Fibroblast of skin of right biceps (primary cell): Measurements from ENCODE around the gene TTC31.
"Not testable (repeated sequence)": the region's sequence is repeated elsewhere in the genome, so short reads cannot be mapped to it uniquely, and the experiment has no call there.

ENCODE experiments used
- DNase-seq: peaks from one replicate; pipeline ENCODE4 v3.0.0-alpha.2; 2013

TTC31 gene

GRCh38 chr2:74482801-74483674 is at the start of gene TTC31, which contains the start of gene CCDC142:
Gene TTC31, plus strand, starts transcription at chr2:74483081. Its CDS starts 15 bp downstream, at chr2:74483096.
Gene CCDC142, minus strand, starts transcription at chr2:74482998. Its CDS starts 161 bp downstream, at chr2:74482837.
- DNase-seq = peak; percentile 95

- no peak for DNase-seq
These were observed 46.6 kb upstream of the TTC31 start for GRCh38 chr2:74436111-74436805.

- DNase-seq = peak; percentile 22
These were observed 45.8 kb upstream of the TTC31 start for GRCh38 chr2:74436848-74437695.

- no peak for DNase-seq
These were observed 44.6 kb upstream of the TTC31 start for GRCh38 chr2:74438248-74438647.

- no peak for DNase-seq
These were observed 43.5 kb upstream of the TTC31 start for GRCh38 chr2:74439373-74439772.

GRCh38 chr2:74439803-74440377 is 43.0 kb upstream of the TTC31 start:
- DNase-seq = peak; percentile 20

- DNase-seq = peak; percentile 85
These were observed 42.3 kb upstream of the TTC31 start for GRCh38 chr2:74440378-74441169.

GRCh38 chr2:74441170-74441689 is 41.7 kb upstream of the TTC31 start:
- no peak for DNase-seq

- DNase-seq = no peak
These were observed 41.0 kb upstream of the TTC31 start, which contains the start of gene RTKN for GRCh38 chr2:74441690-74442482. Gene RTKN, minus strand, starts transcription at chr2:74441937. Its CDS starts 121 bp downstream, at chr2:74441816.

GRCh38 chr2:74442483-74443297 is 40.2 kb upstream of the TTC31 start:
- DNase-seq = not testable (repeated sequence)

GRCh38 chr2:74444498-74445318 is 38.2 kb upstream of the TTC31 start:
- no peak for DNase-seq

GRCh38 chr2:74447230-74447999 is 35.5 kb upstream of the TTC31 start:
- no peak for DNase-seq

- no peak for DNase-seq
These were observed 34.1 kb upstream of the TTC31 start for GRCh38 chr2:74448771-74449170.

GRCh38 chr2:74450570-74451190 is 32.2 kb upstream of the TTC31 start:
- no peak for DNase-seq

GRCh38 chr2:74454654-74455511 is 28.0 kb upstream of the TTC31 start, which contains the start of gene INO80B:
Gene INO80B, plus strand, starts transcription at chr2:74455087. Its CDS starts 30 bp downstream, at chr2:74455117.
- DNase-seq = peak; percentile 98

GRCh38 chr2:74457129-74457548 is 25.7 kb upstream of the TTC31 start:
- peak; percentile 43 for DNase-seq
